Measurements from ENCODE around the gene MAP3K1. TPM values are rescaled to one million over a fixed set of nuclear protein-coding genes. Genes with fewer than 3 reads are reported as not detected.
A peak's percentile ranks its signal among the peaks of the same experiment; 100 is the strongest.

MAP3K1 gene
- total and polyA plus RNA-seq, 9 of the 15 experiments (the other 6 are each of a cell fraction or from before 2014, with no cell fraction given): 3.9 to 13.9 (median 7.5) TPM

GRCh38 chr5:56876327-56876726, 61.0 kb downstream of the MAP3K1 start:
- Histone ChIP-seq H3K4me1 (replicated peaks in 1 of 2; ENCODE audit: control insufficient read depth in 2 of 2, insufficient read depth in 2 of 2, low read length in 2 of 2) (no peaks in the 10 kb centered on the region; a peak in 1 of 5 replicates), H3K4me2 (ENCODE audit: insufficient read depth, low read length) (no peak overlapping the region), H3K27me3 (ENCODE audit: control insufficient read depth in 2 of 2, insufficient read depth in 2 of 2, low read length in 2 of 2) (no peaks in the 10 kb centered on the region), H3K9me1 (ENCODE audit: control insufficient read depth, insufficient read depth, low read length) (no peaks in the 10 kb centered on the region), H3K9me3 (replicated peaks; ENCODE audit: control insufficient read depth, insufficient read depth, low read depth, low read length) (no peaks in the 10 kb centered on the region), H3K9ac (ENCODE audit: insufficient read depth in 1 of 2, low read depth in 2 of 2, low read length in 2 of 2) (no peak overlapping the region), H3K79me2 (ENCODE audit: control insufficient read depth, insufficient read depth, low read length) (no peaks in the 10 kb centered on the region), H4K20me1 (replicated peaks; ENCODE audit: control insufficient read depth, insufficient read depth, low read length) (no peaks in the 10 kb centered on the region), H3K27ac (ENCODE audit: extremely low read depth, low read depth, low read length) (no peak overlapping the region), H3K36me3 (ENCODE audit: control insufficient read depth, insufficient read depth, low read length) (peaks cover 72% of the 10 kb centered on the region), H3K4me3 (no peak overlapping the region), H2AFZ (ENCODE audit: low read depth, low read length) (no peak overlapping the region)
- no TSS peak for BruUV-seq (replicated peaks)
- DNase-seq (ENCODE audit: extremely low read depth in 1 of 4, low spot score in 3 of 4) (no peak), FAIRE-seq (no peak), ATAC-seq (no peak)
- in situ Hi-C loops (cut with MboI) (no loop called here), intact Hi-C loops (cut with micrococcal nuclease) (no loop called here)
- ChIA-PET POLR2A (no interaction called here), CTCF (ENCODE audit: low intra/inter-chr PET ratio) (no interaction called here)
- WGBS (ENCODE audit: insufficient coverage, low coverage, missing lambda C conversion rate): 70% methylated on average over 3 of the region's 3 CpGs
- no peak for TF ChIP-seq ZNF239 (CRISPR knock-in tag; IDR thresholded peaks at IDR 0.05)
- no peak for TF ChIP-seq ZNF143 (CRISPR knock-in tag; IDR thresholded peaks at IDR 0.05)
- TF ChIP-seq XRCC4 (IDR thresholded peaks at IDR 0.05; ENCODE audit: extremely low read depth, insufficient read depth, insufficient read length): no peak
- TF ChIP-seq, protein P1, sequence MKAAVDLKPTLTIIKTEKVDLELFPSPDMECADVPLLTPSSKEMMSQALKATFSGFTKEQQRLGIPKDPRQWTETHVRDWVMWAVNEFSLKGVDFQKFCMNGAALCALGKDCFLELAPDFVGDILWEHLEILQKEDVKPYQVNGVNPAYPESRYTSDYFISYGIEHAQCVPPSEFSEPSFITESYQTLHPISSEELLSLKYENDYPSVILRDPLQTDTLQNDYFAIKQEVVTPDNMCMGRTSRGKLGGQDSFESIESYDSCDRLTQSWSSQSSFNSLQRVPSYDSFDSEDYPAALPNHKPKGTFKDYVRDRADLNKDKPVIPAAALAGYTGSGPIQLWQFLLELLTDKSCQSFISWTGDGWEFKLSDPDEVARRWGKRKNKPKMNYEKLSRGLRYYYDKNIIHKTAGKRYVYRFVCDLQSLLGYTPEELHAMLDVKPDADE (conservative IDR thresholded peaks at IDR 0.05; ENCODE audit: control insufficient read depth, low read depth, low read length): no peak
- TF ChIP-seq, protein P2, sequence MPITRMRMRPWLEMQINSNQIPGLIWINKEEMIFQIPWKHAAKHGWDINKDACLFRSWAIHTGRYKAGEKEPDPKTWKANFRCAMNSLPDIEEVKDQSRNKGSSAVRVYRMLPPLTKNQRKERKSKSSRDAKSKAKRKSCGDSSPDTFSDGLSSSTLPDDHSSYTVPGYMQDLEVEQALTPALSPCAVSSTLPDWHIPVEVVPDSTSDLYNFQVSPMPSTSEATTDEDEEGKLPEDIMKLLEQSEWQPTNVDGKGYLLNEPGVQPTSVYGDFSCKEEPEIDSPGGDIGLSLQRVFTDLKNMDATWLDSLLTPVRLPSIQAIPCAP (CRISPR knock-in tag; IDR thresholded peaks at IDR 0.05; ENCODE audit: borderline replicate concordance): no peak
- no peak for TF ChIP-seq NR2F6 (CRISPR knock-in tag; IDR thresholded peaks at IDR 0.05)
- no peak for TF ChIP-seq DPF2 (IDR thresholded peaks at IDR 0.05)
- TF ChIP-seq, protein P3, sequence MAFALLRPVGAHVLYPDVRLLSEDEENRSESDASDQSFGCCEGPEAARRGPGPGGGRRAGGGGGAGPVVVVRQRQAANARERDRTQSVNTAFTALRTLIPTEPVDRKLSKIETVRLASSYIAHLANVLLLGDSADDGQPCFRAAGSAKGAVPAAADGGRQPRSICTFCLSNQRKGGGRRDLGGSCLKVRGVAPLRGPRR (CRISPR knock-in tag; IDR thresholded peaks at IDR 0.05): no peak
- no peak for TF ChIP-seq ZNF184 (CRISPR knock-in tag; IDR thresholded peaks at IDR 0.05)
- no peak for TF ChIP-seq ILK (tag; IDR thresholded peaks at IDR 0.05; ENCODE audit: borderline replicate concordance, low read depth)
- TF ChIP-seq PKNOX1 (IDR thresholded peaks at IDR 0.05): peak; percentile 25; the same call in 1 of the 2 replicates
- TF ChIP-seq MEIS2 (IDR thresholded peaks at IDR 0.05; ENCODE audit: partially characterized antibody): peak; percentile 75
- TF ChIP-seq ZNF511 (CRISPR knock-in tag; IDR thresholded peaks at IDR 0.05): no peak
- no peak for TF ChIP-seq FUS (optimal IDR thresholded peaks at IDR 0.05; ENCODE audit: low read depth, low read length)
- TF ChIP-seq, protein P4, sequence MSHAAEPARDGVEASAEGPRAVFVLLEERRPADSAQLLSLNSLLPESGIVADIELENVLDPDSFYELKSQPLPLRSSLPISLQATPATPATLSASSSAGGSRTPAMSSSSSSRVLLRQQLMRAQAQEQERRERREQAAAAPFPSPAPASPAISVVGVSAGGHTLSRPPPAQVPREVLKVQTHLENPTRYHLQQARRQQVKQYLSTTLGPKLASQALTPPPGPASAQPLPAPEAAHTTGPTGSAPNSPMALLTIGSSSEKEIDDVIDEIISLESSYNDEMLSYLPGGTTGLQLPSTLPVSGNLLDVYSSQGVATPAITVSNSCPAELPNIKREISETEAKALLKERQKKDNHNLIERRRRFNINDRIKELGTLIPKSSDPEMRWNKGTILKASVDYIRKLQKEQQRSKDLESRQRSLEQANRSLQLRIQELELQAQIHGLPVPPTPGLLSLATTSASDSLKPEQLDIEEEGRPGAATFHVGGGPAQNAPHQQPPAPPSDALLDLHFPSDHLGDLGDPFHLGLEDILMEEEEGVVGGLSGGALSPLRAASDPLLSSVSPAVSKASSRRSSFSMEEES (CRISPR knock-in tag; IDR thresholded peaks at IDR 0.05): no peak
- TF ChIP-seq FOSL1 (tag; conservative IDR thresholded peaks at IDR 0.05): peak; percentile 37; the same call in 1 of the 2 replicates
- no peak for TF ChIP-seq ZNF140 (CRISPR knock-in tag; IDR thresholded peaks at IDR 0.05)
